CD4-positive, alpha-beta T cell treated with Interleukin-15 for 1 hour (primary cell): ENCODE measurements around the gene FRAS1.

Experiments
- DNase-seq: peaks from one replicate; pipeline ENCODE4 v3.0.0-alpha.2; 2020

The FRAS1 gene

DNA sequence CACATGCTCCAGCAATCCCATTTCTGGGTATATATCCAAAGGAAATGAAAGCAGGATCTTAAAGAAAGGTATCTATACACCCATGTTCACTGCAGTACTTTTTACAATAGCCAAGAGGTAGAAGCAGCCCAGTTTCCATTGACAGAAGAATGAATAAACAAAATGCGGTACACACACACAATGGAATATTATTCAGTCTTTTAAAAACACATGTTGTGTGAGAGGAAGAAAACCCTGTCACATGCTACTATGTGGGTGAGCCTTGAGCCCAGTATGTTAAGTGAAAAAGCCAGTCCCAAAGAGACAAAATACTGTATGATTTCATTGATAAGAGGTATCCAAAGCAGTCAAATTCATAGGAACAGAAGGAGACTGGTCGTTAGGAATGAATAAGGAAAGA, 500.7 kb downstream of the FRAS1 start:
- DNase-seq: no peak

GRCh38 chr4:78558410-78558809, 501.3 kb downstream of the FRAS1 start:
- no peak for DNase-seq

DNA sequence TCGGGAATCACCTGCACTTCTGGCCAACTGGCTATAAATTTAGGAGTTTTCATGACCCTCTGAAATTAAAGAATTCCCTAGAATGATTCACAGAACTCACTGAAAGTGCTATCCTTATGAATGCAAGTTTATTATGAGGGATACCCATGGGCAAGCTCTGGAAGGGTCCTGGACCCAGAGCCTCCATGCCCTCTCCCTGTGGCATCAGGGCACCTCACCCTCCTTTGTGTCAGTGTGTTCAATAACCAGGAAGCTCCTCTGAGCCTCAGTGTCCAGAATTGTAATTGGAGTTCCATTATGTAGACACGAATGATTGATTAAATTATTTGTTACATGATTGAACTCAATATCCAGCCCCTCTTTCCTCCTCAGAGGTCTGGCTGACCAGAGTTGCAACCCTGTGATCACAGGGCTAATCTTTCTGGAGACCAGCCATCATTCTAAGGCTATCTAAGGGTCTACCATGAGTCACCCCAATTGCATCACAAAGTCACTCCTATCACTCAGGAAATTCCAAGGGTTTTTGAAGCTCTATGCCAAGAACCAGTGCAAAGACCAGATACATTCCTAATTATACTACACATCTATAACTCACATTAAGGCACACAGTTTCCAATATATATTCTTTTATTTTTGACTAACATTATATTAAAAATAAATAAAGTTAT, 503.3 kb downstream of the FRAS1 start:
- no peak for DNase-seq

- no peak for DNase-seq
Measured at GRCh38 chr4:78561677-78562076, 504.6 kb downstream of the FRAS1 start.

- DNase-seq: no peak
Measured at GRCh38 chr4:78562687-78563086, 505.6 kb downstream of the FRAS1 start.

- DNase-seq: no peak
Measured at GRCh38 chr4:78565971-78566372, 508.8 kb downstream of the FRAS1 start.

GRCh38 chr4:78566834-78567499, 509.8 kb downstream of the FRAS1 start:
- DNase-seq: no peak

DNA sequence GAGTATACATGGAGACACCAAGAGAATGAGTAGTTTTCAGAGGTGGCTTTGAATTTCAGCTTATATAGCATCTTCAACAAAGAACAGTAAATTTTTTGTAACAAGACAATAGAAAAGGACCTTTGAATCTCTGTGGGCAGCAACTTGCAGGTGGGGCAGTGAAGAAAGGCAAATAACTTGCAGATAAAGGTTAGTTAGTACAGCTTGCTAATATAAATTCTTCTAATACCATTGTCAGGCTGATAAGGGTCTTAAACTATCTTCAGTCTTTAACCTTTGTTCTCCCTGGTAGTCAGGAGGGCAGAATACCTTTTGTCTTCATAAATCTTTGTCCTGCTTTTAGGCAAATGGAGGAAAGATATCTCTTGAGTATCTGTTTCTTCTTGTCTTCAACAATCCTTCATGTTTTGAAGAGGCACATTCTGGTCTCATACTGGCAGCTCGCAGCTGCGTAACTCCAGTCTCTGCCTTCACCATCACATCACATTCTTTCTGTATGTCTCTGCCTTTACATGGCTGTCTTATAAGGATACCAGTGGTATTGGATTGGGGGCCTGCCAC, 510.5 kb downstream of the FRAS1 start:
- DNase-seq: no peak

DNA sequence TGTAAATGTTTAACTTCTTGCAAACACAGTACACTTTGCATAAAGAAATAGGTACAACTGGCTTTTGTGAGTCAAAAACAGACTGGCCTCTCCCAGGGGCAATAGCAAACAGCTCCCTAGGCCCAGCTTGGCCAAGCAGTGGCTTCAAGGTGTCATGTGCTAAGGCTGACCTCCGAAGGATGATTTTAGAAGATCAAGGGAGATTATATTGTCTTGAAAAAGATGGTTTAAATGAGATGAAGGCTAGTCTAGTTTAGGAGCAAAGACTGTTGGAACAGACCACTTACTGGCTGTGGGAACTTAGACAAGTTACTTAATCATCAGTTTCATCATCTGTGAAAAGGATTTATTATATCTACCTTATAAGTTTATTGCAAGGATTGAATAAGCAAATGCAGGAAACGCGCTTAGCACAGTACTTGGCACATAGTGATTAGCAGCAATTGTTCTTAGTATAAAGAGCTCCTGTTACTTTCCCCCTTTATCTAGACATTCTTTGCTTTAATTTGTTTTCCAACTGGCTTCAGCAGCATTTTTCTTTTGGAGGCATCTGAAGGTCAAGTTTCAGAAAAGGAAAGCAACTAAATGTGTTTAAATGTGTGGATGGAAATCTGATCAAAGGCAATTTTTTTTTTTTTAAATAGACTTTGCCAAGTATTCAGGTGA, 511.6 kb downstream of the FRAS1 start:
- DNase-seq: no peak

DNA sequence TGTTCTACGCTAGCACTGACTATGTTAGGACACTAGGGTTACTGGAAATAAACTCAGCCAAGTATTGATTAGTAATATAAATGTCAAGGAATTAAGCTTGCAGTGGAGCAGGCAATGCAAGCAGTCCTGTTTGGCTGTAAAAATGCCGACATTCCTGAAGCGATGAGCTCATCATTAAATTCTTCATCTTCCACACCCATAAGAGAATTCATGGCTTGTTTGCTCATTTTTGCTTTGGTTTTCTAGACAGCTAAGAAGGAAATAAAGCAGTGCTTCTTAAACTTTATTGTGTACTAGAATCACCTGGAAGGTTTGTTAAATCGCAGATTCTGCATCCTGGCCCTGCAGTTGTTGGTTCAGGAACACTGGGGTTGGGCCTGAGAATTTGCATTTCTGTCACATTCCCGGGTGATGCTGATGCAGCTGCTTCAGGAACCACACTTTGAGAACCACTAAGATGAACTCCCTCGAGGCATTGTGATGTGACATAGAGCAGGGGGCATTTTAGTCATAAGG, 512.2 kb downstream of the FRAS1 start:
- DNase-seq: no peak

DNA sequence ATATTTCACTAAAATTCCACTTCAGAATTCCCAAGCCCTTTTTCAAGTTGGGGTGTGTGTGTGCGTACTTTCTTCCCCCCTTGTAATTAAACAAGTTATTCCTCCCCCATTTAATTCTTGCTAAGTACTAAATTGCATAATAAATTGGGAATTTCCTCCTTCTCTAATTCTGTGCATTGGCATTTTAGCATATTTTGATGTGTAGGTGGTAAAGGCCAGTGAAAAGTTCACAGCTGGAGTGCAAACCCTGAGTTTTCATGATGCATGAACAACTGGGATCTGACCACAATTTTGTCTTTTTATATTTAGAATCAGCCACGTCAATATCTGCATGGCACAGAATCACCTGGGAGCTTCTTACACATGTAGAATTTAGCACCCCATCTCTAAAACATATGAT, 513.0 kb downstream of the FRAS1 start:
- no peak for DNase-seq

DNA sequence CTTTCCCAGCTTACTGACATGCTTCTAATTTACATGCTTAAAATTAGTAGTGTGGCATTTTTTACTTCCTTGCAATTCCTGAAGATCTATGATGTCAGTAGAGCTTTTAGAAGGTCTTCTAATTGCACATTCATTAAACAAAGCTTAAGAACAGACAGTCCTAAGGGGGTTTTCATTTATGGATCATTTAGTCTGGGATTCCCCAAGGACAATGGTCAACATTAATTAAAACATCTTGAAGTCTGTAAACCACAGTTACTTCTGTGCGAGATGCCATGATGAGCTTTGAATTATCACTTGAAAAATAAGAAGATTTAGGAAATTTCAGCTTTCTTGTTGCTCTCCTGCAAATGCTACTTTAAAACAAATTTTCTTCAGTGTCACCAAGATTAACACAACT, 514.7 kb downstream of the FRAS1 start:
- no peak for DNase-seq

DNA sequence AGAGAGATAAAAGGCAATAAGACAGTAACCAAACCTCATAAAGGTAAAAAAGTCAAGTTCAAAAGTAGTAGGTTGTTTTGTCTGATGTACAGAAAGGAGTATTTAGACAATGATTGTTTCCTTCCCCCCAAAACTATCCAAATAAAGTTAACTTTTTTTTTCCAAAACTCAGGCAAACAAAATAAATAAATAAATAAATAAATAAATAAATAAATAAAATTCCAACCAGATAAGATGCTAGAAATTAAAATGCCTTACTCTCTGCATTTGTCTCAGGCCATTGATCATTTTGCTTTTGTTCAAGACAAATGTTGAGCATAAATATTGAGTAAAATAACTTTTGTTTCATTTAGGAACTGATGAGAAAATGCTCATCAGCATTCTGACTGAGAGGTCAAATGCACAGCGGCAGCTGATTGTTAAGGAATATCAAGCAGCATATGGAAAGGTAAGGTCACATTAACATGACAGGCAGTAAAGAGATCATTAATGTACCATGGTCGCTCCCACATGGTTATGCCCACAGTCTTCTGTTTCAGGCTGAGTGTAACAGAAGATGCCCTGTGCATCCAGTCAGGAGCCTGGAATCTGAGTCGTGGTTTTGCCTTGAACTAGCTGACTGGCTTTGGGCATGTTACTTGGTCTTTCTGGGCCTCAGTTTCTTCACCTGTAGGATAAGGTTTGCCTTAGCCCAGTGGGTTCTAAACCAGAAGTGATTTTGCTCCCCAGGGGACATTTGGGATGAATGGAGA, 521.7 kb downstream of the FRAS1 start:
- no peak for DNase-seq

DNA sequence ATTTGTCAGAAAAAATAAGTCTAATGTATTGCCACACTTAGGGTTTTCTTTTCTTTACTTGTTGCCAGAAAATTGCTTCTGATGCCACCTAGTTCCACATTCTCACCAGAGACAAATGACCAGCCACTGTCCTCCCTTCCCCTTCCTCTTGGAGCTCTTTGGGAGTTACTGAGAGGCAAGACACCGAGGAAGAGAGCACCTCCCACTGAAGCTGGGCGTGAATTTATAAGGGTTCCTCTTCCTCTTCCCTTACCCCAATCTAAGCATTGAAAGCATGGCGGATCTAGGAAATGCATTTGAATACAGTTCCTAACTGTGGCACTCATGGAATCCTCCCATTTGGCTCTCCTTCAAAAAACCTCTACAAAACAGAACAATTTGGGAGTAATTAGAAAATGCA, 524.5 kb downstream of the FRAS1 start:
- peak; percentile 18 for DNase-seq

GRCh38 chr4:78584863-78585547, 527.9 kb downstream of the FRAS1 start:
- DNase-seq: no peak

- no peak for DNase-seq
Measured at GRCh38 chr4:78585633-78586032, 528.5 kb downstream of the FRAS1 start.

GRCh38 chr4:78588894-78589545, 531.9 kb downstream of the FRAS1 start:
- DNase-seq: no peak

DNA sequence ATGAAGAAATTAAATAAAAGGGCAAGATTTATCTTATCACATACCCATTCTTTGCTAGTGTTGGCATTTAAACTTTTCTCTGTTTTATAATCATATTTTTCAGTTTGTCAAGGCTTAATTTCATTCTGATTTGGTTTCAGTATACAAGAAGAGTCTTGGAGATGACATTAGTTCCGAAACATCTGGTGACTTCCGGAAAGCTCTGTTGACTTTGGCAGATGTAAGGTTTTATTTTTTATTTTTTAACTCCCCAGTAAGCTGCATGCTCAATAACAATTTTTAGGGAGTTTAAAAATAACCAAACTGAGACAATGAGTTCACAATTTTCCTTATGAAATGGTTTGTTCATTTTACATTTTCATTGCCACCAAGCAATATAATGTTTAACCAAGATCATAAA, 534.3 kb downstream of the FRAS1 start:
- DNase-seq: no peak

- DNase-seq: no peak
Measured at GRCh38 chr4:78592088-78592783, 535.1 kb downstream of the FRAS1 start.
